HepG2 (cell line): ENCODE measurements around the gene RAB30. TPM values are rescaled to one million over a fixed set of nuclear protein-coding genes. Genes with fewer than 3 reads are reported as not detected.

ENCODE experiments used
- ATAC-seq: fragments of 200-7000 bp; cut with Tn5 transposase; 3 replicates; pipeline ENCODE4 v1.9.1; 2020; ENCODE audit warnings: mild to moderate bottlenecking, moderate library complexity
- BruUV-seq: library from RNA; stranded (reverse); fragments of 400-500 nt; replicated peaks from 2 replicates; lab custom pipeline; 2021; lab: Mats Ljungman, UMichigan
- CTCF ChIA-PET: fragments of 300-600 bp; formaldehyde crosslinking; extraction: SDS; loops from one replicate; lab custom pipeline; 2021; ENCODE audit warnings: low total read pairs, inconsistent platforms, low intra/inter-chr PET ratio; lab: Yijun Ruan, JAX
- POLR2A ChIA-PET: fragments of 350-600 bp; sonication (Branson Sonifier 250); formaldehyde crosslinking; loops from one replicate; lab custom pipeline; 2020; ENCODE audit warnings: antibody characterized with exemption, inconsistent platforms; lab: Yijun Ruan, JAX
- DNase-seq: peaks from one replicate; pipeline ENCODE4 v3.0.0-alpha.2; 2015; ENCODE audit warnings: low spot score
- FAIRE-seq: peaks from 3 replicates; lab custom pipeline; 2011; peaks lifted over from hg19 to GRCh38; lab: Jason Lieb, UNC
- H2AFZ ChIP-seq: one replicate; pipeline ENCODE4 v1.6.1; 2011; ENCODE audit warnings: low read length, inconsistent platforms
- H3K27ac ChIP-seq: fragments of 300-600 bp; 3 replicates; pipeline ENCODE4 v1.8.0; 2011; ENCODE audit warnings: mixed run types, mild to moderate bottlenecking, mixed read lengths, low read length, inconsistent platforms; ENCODE audit not compliant: insufficient read depth; ENCODE audit errors: extremely low read length
- H3K27me3 ChIP-seq, 2 experiments: fragments of 200-600 bp in 1 of 2; 2 replicates in 1 of 2; 3 replicates in 1 of 2; pipeline versions ENCODE4 v1.6.0 to v1.8.0; 2011; ENCODE audit warnings: low read length in 2 of 2, mild to moderate bottlenecking in 2 of 2, moderate library complexity in 2 of 2, inconsistent platforms in 1 of 2; ENCODE audit not compliant: insufficient read depth in 2 of 2, control insufficient read depth in 1 of 2
- H3K36me3 ChIP-seq, 2 experiments: fragments of 200-600 bp in 1 of 2; replicated peaks in 1 of 2; 2 replicates in 1 of 2; 3 replicates in 1 of 2; pipeline versions ENCODE4 v1.5.1 to v1.8.0; 2011; ENCODE audit warnings: low read length in 2 of 2, inconsistent platforms in 1 of 2; ENCODE audit not compliant: insufficient read depth in 2 of 2, control insufficient read depth in 1 of 2
- H3K4me1 ChIP-seq: 2 replicates; pipeline ENCODE4 v1.5.1; 2012; ENCODE audit warnings: low read length, inconsistent platforms; ENCODE audit not compliant: insufficient read depth
- H3K4me2 ChIP-seq: 2 replicates; pipeline ENCODE4 v1.6.0; 2011; ENCODE audit warnings: low read depth, low read length, inconsistent platforms
- H3K4me3 ChIP-seq, 3 experiments: fragments of 200-600 bp in 1 of 3; sonication (generic), shearing (Covaris generic) in 1 of 3; replicated peaks in 1 of 3; 2 replicates each; pipeline ENCODE4 v1.5.1; 2011 to 2016; ENCODE audit warnings: low read length in 3 of 3, inconsistent platforms in 2 of 3, low read depth in 2 of 3, mild to moderate bottlenecking in 2 of 3, control low read depth in 1 of 3, mixed read lengths in 1 of 3; ENCODE audit not compliant: insufficient read depth in 1 of 3
- H3K79me2 ChIP-seq: one replicate; pipeline ENCODE4 v1.6.1; 2011; ENCODE audit warnings: low read length, inconsistent platforms; ENCODE audit not compliant: insufficient read depth
- H3K9ac ChIP-seq: 2 replicates; pipeline ENCODE4 v1.6.0; 2011; ENCODE audit warnings: mild to moderate bottlenecking, low read depth, low read length, inconsistent platforms; ENCODE audit not compliant: insufficient read depth
- H3K9me3 ChIP-seq: 2 replicates; pipeline ENCODE4 v1.5.1; 2012; ENCODE audit warnings: mild to moderate bottlenecking, low read length
- H4K20me1 ChIP-seq: 2 replicates; pipeline ENCODE4 v1.6.0; 2011; ENCODE audit warnings: inconsistent platforms, mild to moderate bottlenecking, low read length, moderate library complexity; ENCODE audit not compliant: insufficient read depth
- AKAP8 ChIP-seq: sonication (generic); formaldehyde crosslinking; IDR thresholded peaks from 2 replicates; pipeline ENCODE4 v1.5.1; 2020; ENCODE audit warnings: mild to moderate bottlenecking, missing genetic modification reagents
- CC2D1A ChIP-seq: sonication (generic); formaldehyde crosslinking; IDR thresholded peaks from 2 replicates; pipeline ENCODE4 v1.8.1; 2023; ENCODE audit warnings: mild to moderate bottlenecking, missing genetic modification reagents
- HIVEP1 ChIP-seq: sonication (generic); formaldehyde crosslinking; IDR thresholded peaks from 2 replicates; pipeline ENCODE4 v1.4.0; 2020; ENCODE audit warnings: mild to moderate bottlenecking, missing genetic modification reagents
- SRY ChIP-seq: sonication (generic); formaldehyde crosslinking; IDR thresholded peaks from 2 replicates; pipeline ENCODE4 v1.8.0; 2022; ENCODE audit warnings: mild to moderate bottlenecking, missing genetic modification reagents
- TARDBP ChIP-seq: sonication (generic); formaldehyde crosslinking; IDR thresholded peaks from 2 replicates; pipeline ENCODE4 v1.8.0; 2022; ENCODE audit warnings: mild to moderate bottlenecking, missing genetic modification reagents
- ZNF160 ChIP-seq: sonication (generic); formaldehyde crosslinking; IDR thresholded peaks from 2 replicates; pipeline ENCODE4 v1.8.0; 2022; ENCODE audit warnings: mild to moderate bottlenecking, inconsistent platforms, missing genetic modification reagents
- WGBS: methylation state at CpG from one replicate; pipeline ENCODE4 v1.1.6; 2017; ENCODE audit warnings: low lambda C conversion rate; 5-methylcytosine and 5-hydroxymethylcytosine counted together
- in situ Hi-C: cut with HindIII; loops from 2 replicates; pipeline ENCODE4 v1.10.0; 2017; ENCODE audit warnings: low pct_unique_long_range_greater_than_20kb; ENCODE audit not compliant: extremely low pct_ligation_motif_present
- intact Hi-C: fragments of 100-400 bp; cut with micrococcal nuclease; formaldehyde crosslinking; loops from one replicate; pipeline ENCODE4 v1.10.0; 2022; ENCODE audit not compliant: unreplicated experiment
- polyA plus RNA-seq, 8 experiments: library from polyadenylated mRNA; depleted of rRNA in 3 of 8; stranded (reverse) in 7 of 8; unstranded in 1 of 8; fragments of >200 nt; fragmentation: Illumina TruSeq in 4 of 8; extraction: Trizol in 4 of 8; gene quantifications; 2 replicates each; pipeline versions ENCODE4 v1.2.1 to v1.2.3, GENCODE V29; 2011 to 2016; ENCODE audit warnings: low read depth in 4 of 8, missing spikeins in 1 of 8, mixed read lengths in 1 of 8; ENCODE audit not compliant: insufficient read depth in 1 of 8
- total RNA-seq, 5 experiments: library from RNA; depleted of rRNA; stranded (reverse); fragments of >200 nt; fragmentation: Illumina TruSeq; extraction: Trizol; gene quantifications; 2 replicates each; pipeline ENCODE4 v1.2.3, GENCODE V29; 2016; ENCODE audit warnings: low read depth in 1 of 5
- TF ChIP-seq, protein P1 (sequence below): IDR thresholded peaks from 2 replicates; pipeline ENCODE4 v1.4.0; 2020; ENCODE audit warnings: mild to moderate bottlenecking, missing genetic modification reagents
- TF ChIP-seq, protein P2 (sequence below): sonication (generic); formaldehyde crosslinking; IDR thresholded peaks from 2 replicates; pipeline ENCODE4 v1.8.1; 2023; ENCODE audit warnings: missing genetic modification reagents, mild to moderate bottlenecking, borderline replicate concordance
- TF ChIP-seq, protein P3 (sequence below): sonication (generic); formaldehyde crosslinking; IDR thresholded peaks from 2 replicates; pipeline ENCODE4 v1.4.0; 2020; ENCODE audit warnings: missing genetic modification reagents, borderline replicate concordance
- TF ChIP-seq, protein P4 (sequence below): IDR thresholded peaks from 2 replicates; pipeline ENCODE4 v1.6.1; 2016; ENCODE audit warnings: low read depth

RAB30 gene
- total and polyA plus RNA-seq, 2 of the 13 experiments (the other 11 are each of a cell fraction or from before 2014, with no cell fraction given): 3.7 to 5.0 TPM

DNA sequence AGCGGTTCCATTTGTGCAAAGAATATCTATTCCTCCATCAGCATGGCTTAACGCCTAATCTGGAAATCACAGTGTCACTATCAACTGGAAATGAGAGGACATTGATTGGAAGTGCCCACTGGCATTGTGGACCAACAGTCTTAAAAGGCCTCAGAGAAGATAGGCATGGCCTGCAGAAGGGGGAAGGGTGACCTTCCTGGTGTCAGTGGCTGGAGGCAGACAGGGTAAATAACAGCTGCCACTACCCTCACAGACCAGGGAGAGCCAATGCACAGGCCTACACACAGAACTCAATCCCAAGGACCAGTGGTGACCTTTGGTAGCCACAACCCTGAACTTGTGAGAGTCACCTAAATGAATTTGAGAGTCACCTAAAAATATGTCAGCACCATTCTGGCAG lies 134.1 kb downstream of the RAB30 start (continued):
- TF ChIP-seq HIVEP1 (CRISPR knock-in tag) (no peak), ZNF160 (CRISPR knock-in tag) (no peak)
- TF ChIP-seq, protein P1, sequence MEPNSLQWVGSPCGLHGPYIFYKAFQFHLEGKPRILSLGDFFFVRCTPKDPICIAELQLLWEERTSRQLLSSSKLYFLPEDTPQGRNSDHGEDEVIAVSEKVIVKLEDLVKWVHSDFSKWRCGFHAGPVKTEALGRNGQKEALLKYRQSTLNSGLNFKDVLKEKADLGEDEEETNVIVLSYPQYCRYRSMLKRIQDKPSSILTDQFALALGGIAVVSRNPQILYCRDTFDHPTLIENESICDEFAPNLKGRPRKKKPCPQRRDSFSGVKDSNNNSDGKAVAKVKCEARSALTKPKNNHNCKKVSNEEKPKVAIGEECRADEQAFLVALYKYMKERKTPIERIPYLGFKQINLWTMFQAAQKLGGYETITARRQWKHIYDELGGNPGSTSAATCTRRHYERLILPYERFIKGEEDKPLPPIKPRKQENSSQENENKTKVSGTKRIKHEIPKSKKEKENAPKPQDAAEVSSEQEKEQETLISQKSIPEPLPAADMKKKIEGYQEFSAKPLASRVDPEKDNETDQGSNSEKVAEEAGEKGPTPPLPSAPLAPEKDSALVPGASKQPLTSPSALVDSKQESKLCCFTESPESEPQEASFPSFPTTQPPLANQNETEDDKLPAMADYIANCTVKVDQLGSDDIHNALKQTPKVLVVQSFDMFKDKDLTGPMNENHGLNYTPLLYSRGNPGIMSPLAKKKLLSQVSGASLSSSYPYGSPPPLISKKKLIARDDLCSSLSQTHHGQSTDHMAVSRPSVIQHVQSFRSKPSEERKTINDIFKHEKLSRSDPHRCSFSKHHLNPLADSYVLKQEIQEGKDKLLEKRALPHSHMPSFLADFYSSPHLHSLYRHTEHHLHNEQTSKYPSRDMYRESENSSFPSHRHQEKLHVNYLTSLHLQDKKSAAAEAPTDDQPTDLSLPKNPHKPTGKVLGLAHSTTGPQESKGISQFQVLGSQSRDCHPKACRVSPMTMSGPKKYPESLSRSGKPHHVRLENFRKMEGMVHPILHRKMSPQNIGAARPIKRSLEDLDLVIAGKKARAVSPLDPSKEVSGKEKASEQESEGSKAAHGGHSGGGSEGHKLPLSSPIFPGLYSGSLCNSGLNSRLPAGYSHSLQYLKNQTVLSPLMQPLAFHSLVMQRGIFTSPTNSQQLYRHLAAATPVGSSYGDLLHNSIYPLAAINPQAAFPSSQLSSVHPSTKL: 0 out of 2 replicates have a peak, but pooled peaks have one; percentile 13
- TF ChIP-seq, protein P2, sequence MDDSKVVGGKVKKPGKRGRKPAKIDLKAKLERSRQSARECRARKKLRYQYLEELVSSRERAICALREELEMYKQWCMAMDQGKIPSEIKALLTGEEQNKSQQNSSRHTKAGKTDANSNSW (CRISPR knock-in tag): no peak
- TF ChIP-seq, protein P3, sequence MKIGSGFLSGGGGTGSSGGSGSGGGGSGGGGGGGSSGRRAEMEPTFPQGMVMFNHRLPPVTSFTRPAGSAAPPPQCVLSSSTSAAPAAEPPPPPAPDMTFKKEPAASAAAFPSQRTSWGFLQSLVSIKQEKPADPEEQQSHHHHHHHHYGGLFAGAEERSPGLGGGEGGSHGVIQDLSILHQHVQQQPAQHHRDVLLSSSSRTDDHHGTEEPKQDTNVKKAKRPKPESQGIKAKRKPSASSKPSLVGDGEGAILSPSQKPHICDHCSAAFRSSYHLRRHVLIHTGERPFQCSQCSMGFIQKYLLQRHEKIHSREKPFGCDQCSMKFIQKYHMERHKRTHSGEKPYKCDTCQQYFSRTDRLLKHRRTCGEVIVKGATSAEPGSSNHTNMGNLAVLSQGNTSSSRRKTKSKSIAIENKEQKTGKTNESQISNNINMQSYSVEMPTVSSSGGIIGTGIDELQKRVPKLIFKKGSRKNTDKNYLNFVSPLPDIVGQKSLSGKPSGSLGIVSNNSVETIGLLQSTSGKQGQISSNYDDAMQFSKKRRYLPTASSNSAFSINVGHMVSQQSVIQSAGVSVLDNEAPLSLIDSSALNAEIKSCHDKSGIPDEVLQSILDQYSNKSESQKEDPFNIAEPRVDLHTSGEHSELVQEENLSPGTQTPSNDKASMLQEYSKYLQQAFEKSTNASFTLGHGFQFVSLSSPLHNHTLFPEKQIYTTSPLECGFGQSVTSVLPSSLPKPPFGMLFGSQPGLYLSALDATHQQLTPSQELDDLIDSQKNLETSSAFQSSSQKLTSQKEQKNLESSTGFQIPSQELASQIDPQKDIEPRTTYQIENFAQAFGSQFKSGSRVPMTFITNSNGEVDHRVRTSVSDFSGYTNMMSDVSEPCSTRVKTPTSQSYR: peak; percentile 65; the same call in 1 of the 2 replicates

DNA sequence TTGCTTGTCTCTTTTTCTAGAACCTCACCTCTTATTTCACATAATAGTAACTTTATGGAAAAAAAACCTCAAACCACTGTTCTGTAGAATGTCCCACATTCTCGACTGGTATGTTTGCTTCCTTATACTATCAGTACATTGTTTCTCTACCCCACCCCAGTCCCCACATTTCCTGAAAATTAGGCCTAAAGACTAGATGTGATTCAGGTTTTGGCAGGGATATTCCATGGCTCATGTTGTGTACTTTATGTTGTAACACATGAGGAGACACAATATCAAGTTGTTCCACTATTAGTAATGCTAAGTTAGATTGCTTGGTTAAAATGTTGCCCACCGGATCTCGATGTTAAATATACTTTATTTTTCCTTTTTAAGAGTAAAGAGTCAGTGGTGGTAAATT lies 135.4 kb downstream of the RAB30 start:
- peaks cover 0 to 21% of the 10 kb centered on the region in 2 experiments; a peak in 1 of 5 replicates for H3K36me3 ChIP-seq
- 95% methylated on average over 3 of the region's 3 CpGs for WGBS
- no peaks in the 10 kb centered on the region for H3K27me3 ChIP-seq
- no peak overlapping the region for H3K4me3 ChIP-seq
- no peak for FAIRE-seq
- H3K9ac ChIP-seq: no peak overlapping the region
- H3K9me3 ChIP-seq: no peaks in the 10 kb centered on the region
- BruUV-seq: no TSS peak
- no peak for DNase-seq
- intact Hi-C loops: no loop called here
- no peaks in the 10 kb centered on the region for H4K20me1 ChIP-seq
- H3K27ac ChIP-seq: no peak overlapping the region
- H3K79me2 ChIP-seq: no peaks in the 10 kb centered on the region
- in situ Hi-C loops: no loop called here
- no peak overlapping the region for H3K4me2 ChIP-seq
- no peak overlapping the region for H2AFZ ChIP-seq
- CTCF ChIA-PET: no interaction called here
- POLR2A ChIA-PET: no interaction called here
- no peak for ATAC-seq
- H3K4me1 ChIP-seq: peaks cover 11% of the 10 kb centered on the region
- TF ChIP-seq TARDBP (no peak), CC2D1A (CRISPR knock-in tag) (no peak), AKAP8 (CRISPR knock-in tag) (no peak), SRY (no peak)
- TF ChIP-seq, protein P1: no peak
- TF ChIP-seq, protein P4, sequence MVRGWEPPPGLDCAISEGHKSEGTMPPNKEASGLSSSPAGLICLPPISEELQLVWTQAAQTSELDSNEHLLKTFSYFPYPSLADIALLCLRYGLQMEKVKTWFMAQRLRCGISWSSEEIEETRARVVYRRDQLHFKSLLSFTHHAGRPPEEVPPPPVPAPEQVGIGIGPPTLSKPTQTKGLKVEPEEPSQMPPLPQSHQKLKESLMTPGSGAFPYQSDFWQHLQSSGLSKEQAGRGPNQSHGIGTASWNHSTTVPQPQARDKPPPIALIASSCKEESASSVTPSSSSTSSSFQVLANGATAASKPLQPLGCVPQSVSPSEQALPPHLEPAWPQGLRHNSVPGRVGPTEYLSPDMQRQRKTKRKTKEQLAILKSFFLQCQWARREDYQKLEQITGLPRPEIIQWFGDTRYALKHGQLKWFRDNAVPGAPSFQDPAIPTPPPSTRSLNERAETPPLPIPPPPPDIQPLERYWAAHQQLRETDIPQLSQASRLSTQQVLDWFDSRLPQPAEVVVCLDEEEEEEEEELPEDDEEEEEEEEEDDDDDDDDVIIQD (CRISPR knock-in tag): no peak
